GM21423 (cell line): Measurements from ENCODE around the gene PRKCB.
"Not testable (repeated sequence)": the region's sequence is repeated elsewhere in the genome, so short reads cannot be mapped to it uniquely, and the experiment has no call there.

Source experiments
- ATAC-seq: cut with Tn5 transposase; IDR thresholded peaks from one replicate; pipeline ENCODE4 v1.9.1; 2021; ENCODE audit warnings: mild to moderate bottlenecking, moderate library complexity; ENCODE audit not compliant: unreplicated experiment

Gene PRKCB

GRCh38 chr16:24149102-24149501, 313.3 kb downstream of the PRKCB start:
- no peak for ATAC-seq

- ATAC-seq = no peak
These were observed 314.5 kb downstream of the PRKCB start for GRCh38 chr16:24150282-24150681.

- ATAC-seq = no peak
These were observed 315.7 kb downstream of the PRKCB start for GRCh38 chr16:24151482-24151939.

- not testable (repeated sequence) for ATAC-seq
These were observed 316.3 kb downstream of the PRKCB start for GRCh38 chr16:24152048-24152447.

DNA sequence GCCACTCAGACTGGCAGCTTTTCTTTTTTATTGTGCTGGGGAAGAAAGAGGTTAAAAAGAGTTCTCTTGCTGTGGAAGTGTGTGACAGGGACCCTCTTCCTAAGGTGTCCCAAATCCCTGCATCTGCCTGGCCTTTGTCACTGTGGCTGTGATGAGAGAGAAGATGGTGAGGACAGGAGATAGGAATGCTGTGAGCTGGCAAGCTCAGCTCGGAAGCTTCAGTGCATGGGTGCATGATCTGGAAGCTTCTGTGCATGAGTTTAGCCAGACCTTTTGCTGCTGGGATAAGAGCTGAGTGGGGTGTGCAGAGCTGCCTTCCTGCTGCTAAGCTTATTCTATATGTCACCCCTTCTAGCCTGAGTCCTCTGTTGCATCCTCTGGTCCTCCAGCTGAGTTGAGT, 317.0 kb downstream of the PRKCB start:
- ATAC-seq = no peak

GRCh38 chr16:24156777-24157176, 321.0 kb downstream of the PRKCB start:
- ATAC-seq = no peak

GRCh38 chr16:24163935-24164334, 328.2 kb downstream of the PRKCB start:
- no peak for ATAC-seq

DNA sequence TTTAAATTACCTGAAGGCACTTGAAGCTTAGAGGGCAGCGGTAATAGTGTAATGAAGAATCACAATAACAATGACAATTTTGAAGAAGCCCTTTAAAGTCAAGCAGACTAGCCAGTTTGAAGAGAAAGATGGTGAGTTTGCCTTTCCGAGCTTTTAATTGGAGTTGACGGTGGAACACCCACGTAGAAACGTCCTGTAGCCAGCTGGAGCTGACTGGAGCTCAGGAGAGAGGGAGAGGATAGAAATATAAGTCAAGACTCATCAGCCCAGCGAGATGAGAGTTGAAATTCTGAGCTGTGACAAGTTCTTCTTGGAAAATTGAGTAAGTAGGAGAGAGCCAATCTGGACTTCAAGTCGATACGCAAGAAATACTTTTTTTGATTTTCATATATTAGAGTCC, 328.6 kb downstream of the PRKCB start:
- ATAC-seq = no peak

- no peak for ATAC-seq
These were observed 329.5 kb downstream of the PRKCB start for GRCh38 chr16:24165273-24165672.

GRCh38 chr16:24166661-24167528, 331.1 kb downstream of the PRKCB start:
- no peak for ATAC-seq

GRCh38 chr16:24168856-24169255, 333.1 kb downstream of the PRKCB start:
- ATAC-seq = no peak

- ATAC-seq = no peak
These were observed 334.6 kb downstream of the PRKCB start for GRCh38 chr16:24170407-24170806.

GRCh38 chr16:24174504-24174903, 338.7 kb downstream of the PRKCB start:
- no peak for ATAC-seq

- no peak for ATAC-seq
These were observed 339.2 kb downstream of the PRKCB start for GRCh38 chr16:24174957-24175356.

- ATAC-seq = no peak
These were observed 342.7 kb downstream of the PRKCB start for GRCh38 chr16:24178496-24178895.

GRCh38 chr16:24180451-24180850, 344.7 kb downstream of the PRKCB start:
- no peak for ATAC-seq

DNA sequence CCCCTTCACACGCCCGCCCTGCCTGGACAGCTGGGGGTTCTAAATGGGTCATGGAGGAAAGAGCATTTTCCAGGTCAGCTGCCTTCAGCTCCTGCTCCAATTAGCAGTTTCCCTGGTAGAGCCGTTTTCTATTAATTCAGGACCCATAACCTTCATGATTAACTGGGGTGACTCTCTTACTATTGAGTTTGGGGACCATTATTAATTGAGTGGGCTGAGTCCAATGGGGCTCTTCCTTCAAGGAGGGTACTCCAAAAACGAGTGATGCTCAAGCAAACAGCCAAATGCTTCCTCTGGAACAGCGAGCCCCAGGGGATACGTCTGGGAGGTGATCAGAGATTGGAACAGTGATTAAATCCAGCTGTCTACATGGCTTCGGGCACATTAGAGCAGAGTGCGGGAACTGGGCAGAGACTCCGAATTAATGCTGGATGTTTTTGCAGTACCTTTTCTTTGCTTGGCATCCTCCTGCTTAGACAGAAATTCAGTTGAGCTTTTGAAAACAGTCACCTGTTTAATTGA, 352.3 kb downstream of the PRKCB start:
- no peak for ATAC-seq

DNA sequence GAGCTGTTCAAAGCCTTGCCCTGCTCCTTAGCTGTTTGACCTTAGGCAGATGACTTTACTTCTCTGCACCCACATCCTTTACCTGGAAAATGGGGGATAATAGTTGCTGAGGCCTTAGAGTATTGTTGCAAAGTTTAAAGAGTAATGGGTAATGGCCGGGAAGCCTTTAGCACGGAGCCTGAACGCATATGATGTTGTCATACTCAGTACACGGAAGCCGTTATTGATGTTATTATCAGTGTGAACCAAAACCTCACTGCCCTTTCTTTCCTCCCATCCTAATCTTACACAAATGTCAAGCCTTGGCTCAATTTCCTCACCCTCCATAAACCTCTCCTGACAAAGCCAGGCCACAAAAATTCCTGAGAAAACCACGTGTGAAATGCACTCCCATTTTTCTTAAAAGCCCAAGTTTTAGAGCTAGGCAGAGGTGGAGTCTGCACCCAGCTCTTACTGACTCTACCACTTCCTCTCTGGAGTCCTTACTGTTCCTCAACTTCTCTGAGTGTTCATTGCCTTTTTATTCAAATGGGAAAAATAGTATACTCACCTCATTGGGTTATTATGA, 353.1 kb downstream of the PRKCB start:
- no peak for ATAC-seq

- no peak for ATAC-seq
These were observed 354.2 kb downstream of the PRKCB start for GRCh38 chr16:24189941-24190340.

GRCh38 chr16:24191876-24192402, 356.2 kb downstream of the PRKCB start:
- no peak for ATAC-seq

GRCh38 chr16:24195221-24195620, 359.4 kb downstream of the PRKCB start:
- ATAC-seq = no peak
